Vagina (tissue), 2 donors: ENCODE data around the gene OPN1LW.

Experiments
- POLR2A ChIP-seq, 2 donors: fragments of 450-650 bp; IDR thresholded peaks; one replicate each; pipeline ENCODE4 v1.6.1; 2017; ENCODE audit warnings: antibody characterized with exemption in 2 of 2, mild to moderate bottlenecking in 2 of 2, moderate library complexity in 2 of 2
- TF ChIP-seq, protein P1 (sequence below), 3 experiments: fragments of 450-650 bp in 2 of 3; fragments of 200-600 bp in 1 of 3; sonication (generic) in 1 of 3; IDR thresholded peaks; one replicate each; pipeline ENCODE4 v1.5.1; 2017 to 2019; ENCODE audit warnings: antibody characterized with exemption in 3 of 3, mild to moderate bottlenecking in 2 of 3, moderate library complexity in 2 of 3

DNA sequence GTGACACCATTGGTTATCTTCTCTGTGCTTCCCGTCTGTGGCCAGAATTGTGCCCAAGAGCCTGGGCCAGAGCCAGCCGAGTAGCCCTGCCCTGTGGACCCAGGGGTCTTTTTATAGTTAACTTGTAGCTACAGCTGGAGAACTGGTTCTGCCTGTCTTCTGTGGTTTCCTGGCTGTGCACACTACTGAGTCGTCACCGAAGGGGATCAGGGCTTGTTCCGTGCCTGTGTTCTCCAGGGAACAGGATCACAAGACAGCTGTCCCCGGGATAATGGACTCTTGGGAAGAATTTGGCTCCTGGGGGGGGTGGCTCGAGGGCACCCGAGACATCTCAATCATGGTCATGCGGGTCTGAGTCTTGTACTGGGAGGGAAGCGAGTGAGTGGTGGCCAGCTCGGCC is 22.1 kb upstream of the OPN1LW start:
- TF ChIP-seq, protein P1, sequence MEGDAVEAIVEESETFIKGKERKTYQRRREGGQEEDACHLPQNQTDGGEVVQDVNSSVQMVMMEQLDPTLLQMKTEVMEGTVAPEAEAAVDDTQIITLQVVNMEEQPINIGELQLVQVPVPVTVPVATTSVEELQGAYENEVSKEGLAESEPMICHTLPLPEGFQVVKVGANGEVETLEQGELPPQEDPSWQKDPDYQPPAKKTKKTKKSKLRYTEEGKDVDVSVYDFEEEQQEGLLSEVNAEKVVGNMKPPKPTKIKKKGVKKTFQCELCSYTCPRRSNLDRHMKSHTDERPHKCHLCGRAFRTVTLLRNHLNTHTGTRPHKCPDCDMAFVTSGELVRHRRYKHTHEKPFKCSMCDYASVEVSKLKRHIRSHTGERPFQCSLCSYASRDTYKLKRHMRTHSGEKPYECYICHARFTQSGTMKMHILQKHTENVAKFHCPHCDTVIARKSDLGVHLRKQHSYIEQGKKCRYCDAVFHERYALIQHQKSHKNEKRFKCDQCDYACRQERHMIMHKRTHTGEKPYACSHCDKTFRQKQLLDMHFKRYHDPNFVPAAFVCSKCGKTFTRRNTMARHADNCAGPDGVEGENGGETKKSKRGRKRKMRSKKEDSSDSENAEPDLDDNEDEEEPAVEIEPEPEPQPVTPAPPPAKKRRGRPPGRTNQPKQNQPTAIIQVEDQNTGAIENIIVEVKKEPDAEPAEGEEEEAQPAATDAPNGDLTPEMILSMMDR (IDR thresholded peaks at IDR 0.05) = no peak
- no peak for TF ChIP-seq POLR2A (IDR thresholded peaks at IDR 0.05)
